PC-3 (cell line): ENCODE data around the gene SLC22A3.

ENCODE experiments used
- EZH2 ChIP-seq: fragments of 300-600 bp; sonication (generic); IDR thresholded peaks from one replicate; pipeline ENCODE4 v1.6.1; 2017; ENCODE audit warnings: antibody characterized with exemption, mild to moderate bottlenecking, low read length; ENCODE audit not compliant: unreplicated experiment
- EZH2phosphoT487 ChIP-seq: fragments of 300-600 bp; sonication (generic); IDR thresholded peaks from 2 replicates; pipeline ENCODE4 v1.6.1; 2018; ENCODE audit warnings: mild to moderate bottlenecking, antibody characterized with exemption, low read length, borderline replicate concordance
- TF ChIP-seq, protein P1 (sequence below): fragments of 300-600 bp; sonication (generic); conservative IDR thresholded peaks from 2 replicates; pipeline ENCODE4 v1.5.1; 2017; ENCODE audit warnings: antibody characterized with exemption, low read depth, mild to moderate bottlenecking, low read length

DNA sequence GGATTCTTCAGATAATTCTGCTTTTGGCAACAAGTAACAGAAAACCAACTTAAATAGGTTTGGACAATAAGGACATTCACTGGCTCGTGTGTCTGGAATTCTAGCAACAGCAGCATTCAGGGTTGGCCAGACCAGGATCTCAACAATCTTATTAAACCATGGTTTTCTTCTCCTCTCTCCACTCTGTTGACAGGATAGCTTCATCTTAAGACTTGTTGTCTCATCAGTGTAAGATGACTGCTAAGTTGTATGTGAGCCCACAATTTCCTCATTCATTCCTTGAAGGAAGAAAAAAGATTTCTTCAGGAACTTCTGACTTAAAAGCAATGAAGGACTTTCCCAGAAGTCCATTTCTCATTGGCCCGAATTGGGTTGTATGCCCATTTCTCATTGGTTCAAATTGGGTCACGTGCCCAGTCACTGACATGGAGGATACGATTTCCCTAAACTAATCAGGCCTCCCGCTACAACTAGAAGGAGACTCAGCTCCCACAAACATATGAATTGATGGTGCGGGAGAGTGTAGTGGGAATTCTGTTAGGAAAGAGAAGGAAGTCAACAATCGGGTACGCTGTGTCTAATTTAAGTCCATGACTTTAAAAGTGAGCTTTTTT is 83.7 kb downstream of the SLC22A3 start:
- no peak for TF ChIP-seq EZH2
- TF ChIP-seq, protein P1, sequence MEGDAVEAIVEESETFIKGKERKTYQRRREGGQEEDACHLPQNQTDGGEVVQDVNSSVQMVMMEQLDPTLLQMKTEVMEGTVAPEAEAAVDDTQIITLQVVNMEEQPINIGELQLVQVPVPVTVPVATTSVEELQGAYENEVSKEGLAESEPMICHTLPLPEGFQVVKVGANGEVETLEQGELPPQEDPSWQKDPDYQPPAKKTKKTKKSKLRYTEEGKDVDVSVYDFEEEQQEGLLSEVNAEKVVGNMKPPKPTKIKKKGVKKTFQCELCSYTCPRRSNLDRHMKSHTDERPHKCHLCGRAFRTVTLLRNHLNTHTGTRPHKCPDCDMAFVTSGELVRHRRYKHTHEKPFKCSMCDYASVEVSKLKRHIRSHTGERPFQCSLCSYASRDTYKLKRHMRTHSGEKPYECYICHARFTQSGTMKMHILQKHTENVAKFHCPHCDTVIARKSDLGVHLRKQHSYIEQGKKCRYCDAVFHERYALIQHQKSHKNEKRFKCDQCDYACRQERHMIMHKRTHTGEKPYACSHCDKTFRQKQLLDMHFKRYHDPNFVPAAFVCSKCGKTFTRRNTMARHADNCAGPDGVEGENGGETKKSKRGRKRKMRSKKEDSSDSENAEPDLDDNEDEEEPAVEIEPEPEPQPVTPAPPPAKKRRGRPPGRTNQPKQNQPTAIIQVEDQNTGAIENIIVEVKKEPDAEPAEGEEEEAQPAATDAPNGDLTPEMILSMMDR, result no peak
- no peak for TF ChIP-seq EZH2phosphoT487
